GM21447 (cell line): ENCODE data around the gene XPO6.
"Not testable (repeated sequence)": the region's sequence is repeated elsewhere in the genome, so short reads cannot be mapped to it uniquely, and the experiment has no call there.

ENCODE experiments used
- ATAC-seq: cut with Tn5 transposase; IDR thresholded peaks from one replicate; pipeline ENCODE4 v1.9.1; 2021; ENCODE audit not compliant: unreplicated experiment

The XPO6 gene

GRCh38 chr16:28117168-28117565 lies 94.6 kb downstream of the XPO6 start:
- no peak for ATAC-seq

- ATAC-seq: not testable (repeated sequence)
Observed at GRCh38 chr16:28115866-28116265, 95.9 kb downstream of the XPO6 start.

- ATAC-seq: no peak
Observed at GRCh38 chr16:28112908-28113307, 98.9 kb downstream of the XPO6 start.

- no peak for ATAC-seq
Observed at GRCh38 chr16:28110977-28111376, 100.8 kb downstream of the XPO6 start.

GRCh38 chr16:28110479-28110878 lies 101.3 kb downstream of the XPO6 start:
- no peak for ATAC-seq

GRCh38 chr16:28110074-28110473 lies 101.7 kb downstream of the XPO6 start:
- no peak for ATAC-seq

GRCh38 chr16:28108590-28109247 lies 103.0 kb downstream of the XPO6 start:
- no peak for ATAC-seq

- ATAC-seq: no peak
Observed at GRCh38 chr16:28107232-28107631, 104.5 kb downstream of the XPO6 start.

GRCh38 chr16:28106467-28107215 lies 105.1 kb downstream of the XPO6 start:
- no peak for ATAC-seq

- no peak for ATAC-seq
Observed at GRCh38 chr16:28105954-28106353, 105.8 kb downstream of the XPO6 start.

- ATAC-seq: no peak
Observed at GRCh38 chr16:28105297-28105696, 106.5 kb downstream of the XPO6 start.

- ATAC-seq: no peak
Observed at GRCh38 chr16:28104404-28104803, 107.4 kb downstream of the XPO6 start.

GRCh38 chr16:28103516-28104170 lies 108.1 kb downstream of the XPO6 start:
- no peak for ATAC-seq

- no peak for ATAC-seq
Observed at GRCh38 chr16:28101533-28101890, 110.3 kb downstream of the XPO6 start.

- no peak for ATAC-seq
Observed at GRCh38 chr16:28100810-28101532, 110.8 kb downstream of the XPO6 start.

GRCh38 chr16:28098959-28099945 lies 112.5 kb downstream of the XPO6 start:
- no peak for ATAC-seq

GRCh38 chr16:28098171-28098958 lies 113.4 kb downstream of the XPO6 start:
- no peak for ATAC-seq

GRCh38 chr16:28096983-28097899 lies 114.5 kb downstream of the XPO6 start:
- no peak for ATAC-seq

GRCh38 chr16:28093385-28093725 lies 118.4 kb downstream of the XPO6 start:
- ATAC-seq: no peak
